ENCODE measurements around the gene SV2B. TPM values are rescaled to one million over a fixed set of nuclear protein-coding genes. Genes with fewer than 3 reads are reported as not detected.

The SV2B gene
- total RNA-seq, 4 donors from 2014 or later, result 0.23 to 2.2 (median 0.62) TPM

- H3K27me3 ChIP-seq, result peaks cover 25% of the 10 kb centered on the region
- no peak for TF ChIP-seq EP300 (IDR thresholded peaks at IDR 0.05)
- TF ChIP-seq POLR2AphosphoS5 (IDR thresholded peaks at IDR 0.05), result no peak
- TF ChIP-seq POLR2A (IDR thresholded peaks at IDR 0.05), result no peak
- no peak overlapping the region for H3K4me3 ChIP-seq
- no peaks in the 10 kb centered on the region for H3K9me3 ChIP-seq
- peaks cover 3% of the 10 kb centered on the region for H3K4me1 ChIP-seq
- H3K36me3 ChIP-seq, result no peaks in the 10 kb centered on the region
- no peak overlapping the region for H3K27ac ChIP-seq
- DNase-seq (ENCODE audit: low spot score in 2 of 2), result no peak
- WGBS, result 70% methylated on average over 4 of the region's 4 CpGs
These were observed 208.1 kb downstream of the SV2B start for GRCh38 chr15:91308199-91308598.

- whole genome bisulfite sequencing, result 74% methylated on average over 4 of the region's 4 CpGs
- no peak overlapping the region for H3K27ac ChIP-seq
- no peaks in the 10 kb centered on the region for H3K9me3 ChIP-seq
- TF ChIP-seq, protein P1, sequence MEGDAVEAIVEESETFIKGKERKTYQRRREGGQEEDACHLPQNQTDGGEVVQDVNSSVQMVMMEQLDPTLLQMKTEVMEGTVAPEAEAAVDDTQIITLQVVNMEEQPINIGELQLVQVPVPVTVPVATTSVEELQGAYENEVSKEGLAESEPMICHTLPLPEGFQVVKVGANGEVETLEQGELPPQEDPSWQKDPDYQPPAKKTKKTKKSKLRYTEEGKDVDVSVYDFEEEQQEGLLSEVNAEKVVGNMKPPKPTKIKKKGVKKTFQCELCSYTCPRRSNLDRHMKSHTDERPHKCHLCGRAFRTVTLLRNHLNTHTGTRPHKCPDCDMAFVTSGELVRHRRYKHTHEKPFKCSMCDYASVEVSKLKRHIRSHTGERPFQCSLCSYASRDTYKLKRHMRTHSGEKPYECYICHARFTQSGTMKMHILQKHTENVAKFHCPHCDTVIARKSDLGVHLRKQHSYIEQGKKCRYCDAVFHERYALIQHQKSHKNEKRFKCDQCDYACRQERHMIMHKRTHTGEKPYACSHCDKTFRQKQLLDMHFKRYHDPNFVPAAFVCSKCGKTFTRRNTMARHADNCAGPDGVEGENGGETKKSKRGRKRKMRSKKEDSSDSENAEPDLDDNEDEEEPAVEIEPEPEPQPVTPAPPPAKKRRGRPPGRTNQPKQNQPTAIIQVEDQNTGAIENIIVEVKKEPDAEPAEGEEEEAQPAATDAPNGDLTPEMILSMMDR (IDR thresholded peaks at IDR 0.05), result no peak
- no peak for TF ChIP-seq POLR2A (IDR thresholded peaks at IDR 0.05)
- no peak for TF ChIP-seq POLR2AphosphoS5 (IDR thresholded peaks at IDR 0.05)
- no peak for TF ChIP-seq EP300 (IDR thresholded peaks at IDR 0.05)
- no peaks in the 10 kb centered on the region for H3K36me3 ChIP-seq
- H3K27me3 ChIP-seq, result peaks cover 23% of the 10 kb centered on the region
- no peak overlapping the region for H3K4me3 ChIP-seq
- DNase-seq (ENCODE audit: low spot score in 2 of 2), result no peak
- peaks cover 3% of the 10 kb centered on the region for H3K4me1 ChIP-seq
These were observed 208.8 kb downstream of the SV2B start for GRCh38 chr15:91308855-91309254.

DNA sequence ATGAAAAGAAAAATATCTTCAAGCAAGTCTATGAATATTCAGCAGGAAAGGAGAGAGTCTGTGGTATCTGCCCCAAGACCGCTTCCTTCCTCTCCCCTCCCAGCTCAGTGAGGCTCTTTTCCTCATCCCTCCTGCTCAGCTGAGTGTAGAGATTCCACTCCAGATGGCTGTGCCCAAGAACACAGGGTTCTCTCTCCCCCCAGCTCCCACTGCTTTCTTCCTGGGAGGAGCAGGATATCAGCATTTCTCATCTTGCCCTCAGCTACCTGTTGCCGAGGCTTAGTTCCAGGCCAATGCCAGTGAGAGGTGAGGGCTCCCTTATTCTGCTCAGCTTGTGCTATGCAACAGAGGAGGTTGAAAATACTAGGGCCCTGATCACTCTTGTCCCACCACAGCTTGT lies 211.9 kb downstream of the SV2B start:
- DNase-seq (ENCODE audit: low spot score in 2 of 2), result no peak
- H3K27me3 ChIP-seq, result peaks cover 14% of the 10 kb centered on the region
- H3K4me3 ChIP-seq, result no peak overlapping the region
- no peaks in the 10 kb centered on the region for H3K4me1 ChIP-seq
- 53% methylated on average over 2 of the region's 2 CpGs for WGBS
- no peaks in the 10 kb centered on the region for H3K36me3 ChIP-seq
- H3K9me3 ChIP-seq, result no peaks in the 10 kb centered on the region
- H3K27ac ChIP-seq, result no peak overlapping the region
- TF ChIP-seq EP300 (IDR thresholded peaks at IDR 0.05) (no peak), POLR2A (IDR thresholded peaks at IDR 0.05) (no peak), POLR2AphosphoS5 (IDR thresholded peaks at IDR 0.05) (no peak)
- TF ChIP-seq, protein P1 (IDR thresholded peaks at IDR 0.05), result no peak

DNA sequence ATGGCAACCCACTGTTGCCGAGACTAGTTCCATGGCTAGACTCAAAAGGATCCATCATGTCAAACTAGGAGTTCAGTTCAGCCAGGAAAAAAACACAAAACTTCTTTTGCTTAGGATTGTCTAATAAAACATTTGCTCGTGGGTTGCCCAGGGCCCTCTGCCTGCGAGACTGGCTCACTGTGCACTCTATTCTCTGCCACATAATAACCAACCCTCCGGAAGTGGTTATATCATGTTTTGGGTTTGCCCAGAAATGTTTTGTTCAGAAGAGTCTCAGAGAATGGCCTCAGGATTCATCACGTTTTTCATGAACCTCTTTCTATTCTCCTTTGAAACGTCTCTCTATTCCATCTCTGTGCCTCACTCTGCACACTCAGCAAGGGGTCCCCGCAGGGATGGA lies 216.1 kb downstream of the SV2B start:
- 77% methylated on average over 7 of the region's 7 CpGs for WGBS
- no peaks in the 10 kb centered on the region for H3K9me3 ChIP-seq
- peaks cover 3% of the 10 kb centered on the region for H3K27me3 ChIP-seq
- H3K4me1 ChIP-seq, result no peaks in the 10 kb centered on the region
- H3K27ac ChIP-seq, result no peak overlapping the region
- DNase-seq (ENCODE audit: low spot score in 2 of 2), result no peak
- TF ChIP-seq EP300 (IDR thresholded peaks at IDR 0.05) (no peak), POLR2A (IDR thresholded peaks at IDR 0.05) (no peak), POLR2AphosphoS5 (IDR thresholded peaks at IDR 0.05) (no peak)
- TF ChIP-seq, protein P1 (IDR thresholded peaks at IDR 0.05), result no peak
- H3K4me3 ChIP-seq, result no peak overlapping the region
- H3K36me3 ChIP-seq, result no peaks in the 10 kb centered on the region

DNA sequence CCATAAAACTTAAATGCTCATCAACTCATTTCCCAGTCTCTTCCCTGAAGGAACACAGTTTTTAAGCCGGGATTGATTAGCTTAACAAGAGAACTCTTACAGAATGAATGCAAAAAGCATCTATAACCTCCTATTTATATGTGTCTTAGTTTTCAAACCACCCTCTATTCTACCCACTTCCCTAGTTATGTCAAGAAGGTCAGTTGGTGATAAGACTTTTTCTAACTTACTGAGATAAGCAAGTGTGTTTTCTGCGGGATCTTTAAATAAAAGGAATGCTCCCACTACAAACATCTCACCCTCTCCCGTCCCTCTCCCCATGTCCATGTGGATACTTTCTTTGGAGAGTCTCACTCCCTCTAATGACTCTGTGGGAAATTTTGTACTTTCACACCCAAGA lies 218.5 kb downstream of the SV2B start:
- no peak for TF ChIP-seq POLR2A (IDR thresholded peaks at IDR 0.05)
- no peak for TF ChIP-seq POLR2AphosphoS5 (IDR thresholded peaks at IDR 0.05)
- no peak for TF ChIP-seq EP300 (IDR thresholded peaks at IDR 0.05)
- TF ChIP-seq, protein P1 (IDR thresholded peaks at IDR 0.05), result no peak
- H3K36me3 ChIP-seq, result no peaks in the 10 kb centered on the region
- no peak overlapping the region for H3K27ac ChIP-seq
- H3K27me3 ChIP-seq, result peaks cover 3% of the 10 kb centered on the region
- DNase-seq (ENCODE audit: low spot score in 2 of 2), result no peak
- H3K4me3 ChIP-seq, result no peak overlapping the region
- no peaks in the 10 kb centered on the region for H3K9me3 ChIP-seq
- 84% methylated on average over 3 of the region's 3 CpGs for WGBS
- no peaks in the 10 kb centered on the region for H3K4me1 ChIP-seq

DNA sequence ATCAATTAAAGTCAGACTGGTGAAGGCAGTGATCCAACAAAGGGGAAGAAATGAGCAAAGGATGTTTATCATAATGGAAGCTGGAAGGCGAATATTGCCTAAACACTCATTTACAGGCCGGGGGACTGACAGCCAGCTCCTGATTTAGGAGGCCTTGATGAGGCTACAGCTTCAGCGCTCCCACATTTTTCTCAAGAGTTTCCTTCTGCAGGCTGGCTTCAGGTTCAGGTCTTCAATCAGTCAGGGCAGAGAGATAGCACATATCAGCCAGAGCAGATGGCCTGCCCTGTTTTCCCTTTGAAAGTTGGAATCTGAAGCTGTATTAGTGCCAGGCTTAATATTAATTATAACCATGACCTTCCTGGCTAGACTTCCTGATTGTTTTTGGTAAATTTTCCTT lies 218.9 kb downstream of the SV2B start:
- Histone ChIP-seq H3K27me3 (peaks cover 3% of the 10 kb centered on the region), H3K4me3 (no peak overlapping the region), H3K9me3 (no peaks in the 10 kb centered on the region), H3K27ac (no peak overlapping the region), H3K36me3 (no peaks in the 10 kb centered on the region), H3K4me1 (no peaks in the 10 kb centered on the region)
- no peak for TF ChIP-seq POLR2AphosphoS5 (IDR thresholded peaks at IDR 0.05)
- TF ChIP-seq, protein P1 (IDR thresholded peaks at IDR 0.05), result no peak
- no peak for TF ChIP-seq POLR2A (IDR thresholded peaks at IDR 0.05)
- TF ChIP-seq EP300 (IDR thresholded peaks at IDR 0.05), result no peak
- WGBS, result 64% methylated on average over 3 of the region's 3 CpGs
- DNase-seq (ENCODE audit: low spot score in 2 of 2), result no peak
